KBM-7 (cell line): ENCODE results near the gene PDLIM5.

Experiments used
- DNase-seq: peaks from one replicate; pipeline ENCODE4 v3.0.0-alpha.2; 2015
- in situ Hi-C: fragments of 300-500 bp; cut with MboI; formaldehyde crosslinking; loops from 2 replicates; pipeline ENCODE4 v1.14.3; 2020; ENCODE audit warnings: low sequenced_read_pairs, low pct_unique_long_range_greater_than_20kb, mixed read lengths

PDLIM5 gene

DNA sequence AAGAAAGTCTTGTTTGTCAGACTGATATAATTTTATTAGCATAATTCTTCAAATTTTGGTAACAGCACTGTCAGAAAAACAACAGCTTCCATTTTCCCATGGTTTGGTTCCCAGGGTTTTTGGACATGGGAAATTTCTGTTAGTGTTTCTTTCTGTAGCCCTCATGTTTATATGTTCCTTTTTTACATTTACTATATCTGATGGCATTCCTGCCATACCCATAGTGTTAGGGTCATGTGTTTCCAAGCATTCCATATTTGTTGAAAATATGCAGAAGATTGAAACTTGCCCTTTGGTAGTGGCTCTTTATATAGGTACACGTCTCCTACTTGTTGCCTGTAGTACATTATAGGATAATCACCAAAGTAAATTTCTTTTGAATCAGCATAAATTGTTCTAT lies 65.8 kb downstream of the PDLIM5 start:
- in situ Hi-C loops = no loop called here
- DNase-seq = no peak

DNA sequence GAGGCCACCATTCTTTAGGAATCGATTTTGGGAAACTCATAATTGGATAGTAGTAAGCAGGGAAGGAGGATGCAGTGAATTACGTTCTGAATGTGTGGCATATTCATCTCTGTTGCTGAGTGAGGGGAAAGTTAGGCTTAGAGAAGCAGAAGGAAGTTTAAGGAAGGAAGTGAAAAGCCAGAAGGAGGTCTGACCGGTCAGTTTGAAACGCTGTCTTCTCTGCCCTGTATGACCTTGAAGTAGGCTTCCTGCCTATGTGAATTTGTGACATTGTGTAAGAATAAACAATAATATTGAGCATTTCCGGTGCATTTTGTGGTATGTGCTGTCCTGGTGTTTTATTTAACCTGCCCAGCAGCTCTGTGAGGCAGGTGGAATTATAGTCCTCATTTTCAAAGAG lies 67.3 kb downstream of the PDLIM5 start:
- peak; percentile 54 for DNase-seq
- in situ Hi-C loops = no loop called here

DNA sequence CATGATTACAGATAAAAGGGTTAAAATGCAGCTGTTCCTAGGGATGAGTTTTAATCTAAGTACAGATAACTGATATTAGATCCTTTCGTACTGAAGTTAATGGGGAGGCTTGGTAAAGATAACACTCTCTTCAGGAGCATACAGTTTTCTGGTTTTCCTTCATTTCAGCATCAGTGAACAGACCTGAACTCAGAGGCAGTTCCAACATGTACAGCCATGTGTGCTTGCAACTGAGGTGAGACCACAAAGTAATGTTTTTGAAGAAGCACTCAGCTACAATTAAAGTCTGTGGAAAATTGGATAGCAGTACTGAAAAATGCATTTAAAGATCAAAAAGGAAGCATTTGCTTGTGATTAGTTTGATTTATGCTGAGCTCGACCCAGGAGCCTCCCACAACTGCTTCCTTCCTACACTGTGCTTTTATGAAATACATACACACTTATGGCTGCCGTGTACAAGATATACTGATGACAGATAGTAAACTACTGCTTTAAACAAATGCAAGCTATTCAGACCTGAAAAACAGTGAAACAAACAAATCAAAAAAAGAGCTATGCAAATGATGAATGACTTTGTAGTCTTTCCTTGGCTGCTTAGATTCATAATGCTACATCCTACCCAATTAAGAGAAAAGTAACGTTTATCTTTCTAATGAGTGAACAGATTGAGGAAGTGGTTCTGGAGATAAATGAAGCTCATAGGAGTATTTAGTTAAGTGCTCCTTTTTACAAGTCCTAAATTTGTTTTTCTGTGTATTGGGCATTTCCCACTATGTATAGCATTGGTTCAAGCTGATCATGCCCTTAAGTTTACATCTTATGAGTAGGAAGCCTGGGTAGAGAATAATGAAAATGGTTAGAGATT lies 68.4 kb downstream of the PDLIM5 start:
- DNase-seq = peak; percentile 75
- in situ Hi-C loops = no loop called here

DNA sequence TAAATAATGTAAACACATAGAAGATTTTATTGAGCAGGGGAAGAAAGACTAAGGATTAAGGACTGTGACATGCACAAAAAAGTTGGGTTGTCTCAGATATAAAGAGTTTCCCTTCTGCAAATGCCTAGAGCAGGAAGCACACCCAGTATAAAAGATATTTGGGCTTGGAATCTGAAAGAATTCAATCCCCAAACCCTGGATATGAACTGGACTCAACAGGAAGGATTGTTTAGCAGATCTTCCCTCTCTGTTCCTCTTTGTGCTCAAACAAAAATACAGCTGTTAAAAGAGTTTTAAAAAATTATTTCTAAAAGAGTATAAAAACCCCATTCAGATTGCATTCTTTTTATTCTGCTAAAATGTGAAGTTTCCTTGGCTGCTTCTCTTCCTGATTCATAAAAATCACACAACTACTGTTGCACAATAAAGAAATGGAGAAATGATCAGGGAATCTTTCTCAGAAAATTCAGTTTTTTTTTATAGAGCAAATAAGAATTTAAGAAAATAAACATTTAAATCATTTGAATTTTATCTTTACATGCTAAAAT lies 71.4 kb downstream of the PDLIM5 start:
- DNase-seq = no peak
- in situ Hi-C loops = no loop called here

DNA sequence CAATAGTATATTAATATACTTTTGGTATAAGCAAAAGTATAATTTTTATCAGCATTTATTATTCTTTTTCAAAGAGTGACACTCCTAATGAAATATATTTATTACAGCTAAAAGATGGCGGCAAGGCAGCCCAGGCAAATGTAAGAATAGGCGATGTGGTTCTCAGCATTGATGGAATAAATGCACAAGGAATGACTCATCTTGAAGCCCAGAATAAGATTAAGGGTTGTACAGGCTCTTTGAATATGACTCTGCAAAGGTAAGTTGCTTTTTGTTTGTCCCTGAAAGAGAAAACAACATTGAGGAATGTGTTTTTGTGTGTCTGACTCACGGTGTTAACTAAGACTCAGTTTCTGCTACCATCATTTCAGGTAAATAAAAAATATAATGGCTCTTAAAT lies 71.9 kb downstream of the PDLIM5 start:
- DNase-seq = no peak
- in situ Hi-C loops = no loop called here

DNA sequence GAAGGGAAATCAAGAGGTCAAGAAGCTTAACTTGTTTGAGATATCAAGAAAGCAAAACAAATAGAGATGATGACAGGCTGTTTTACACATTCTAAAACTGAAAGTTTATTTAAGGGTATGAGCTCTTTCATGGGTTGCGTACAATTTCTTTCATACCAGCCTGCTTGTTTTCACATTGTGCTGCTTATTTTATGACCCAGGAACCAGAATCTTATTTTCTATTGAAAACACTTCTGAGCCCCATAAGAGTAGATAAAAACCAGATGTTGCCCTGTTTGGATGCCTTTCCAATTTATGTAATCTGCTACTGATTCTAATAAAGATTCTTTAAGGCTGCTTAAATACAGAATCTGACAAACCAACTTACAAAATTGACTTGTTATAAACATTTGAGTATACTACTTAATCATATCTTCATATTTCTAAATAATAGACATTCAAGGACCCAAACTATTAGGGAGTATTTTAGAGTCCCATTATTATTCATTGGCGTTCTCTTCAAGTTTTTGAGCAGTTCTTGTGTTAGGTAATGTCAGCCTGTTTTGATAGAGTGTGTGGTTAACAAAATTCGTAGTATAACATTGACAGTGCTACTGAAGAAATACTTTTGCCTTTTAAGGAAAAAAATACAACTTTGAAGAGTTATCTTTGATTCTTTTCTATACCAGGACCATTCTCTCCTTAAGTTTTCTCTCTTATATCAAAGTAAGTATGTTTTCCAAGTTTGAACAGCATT lies 74.4 kb downstream of the PDLIM5 start:
- in situ Hi-C loops = no loop called here
- DNase-seq = no peak

DNA sequence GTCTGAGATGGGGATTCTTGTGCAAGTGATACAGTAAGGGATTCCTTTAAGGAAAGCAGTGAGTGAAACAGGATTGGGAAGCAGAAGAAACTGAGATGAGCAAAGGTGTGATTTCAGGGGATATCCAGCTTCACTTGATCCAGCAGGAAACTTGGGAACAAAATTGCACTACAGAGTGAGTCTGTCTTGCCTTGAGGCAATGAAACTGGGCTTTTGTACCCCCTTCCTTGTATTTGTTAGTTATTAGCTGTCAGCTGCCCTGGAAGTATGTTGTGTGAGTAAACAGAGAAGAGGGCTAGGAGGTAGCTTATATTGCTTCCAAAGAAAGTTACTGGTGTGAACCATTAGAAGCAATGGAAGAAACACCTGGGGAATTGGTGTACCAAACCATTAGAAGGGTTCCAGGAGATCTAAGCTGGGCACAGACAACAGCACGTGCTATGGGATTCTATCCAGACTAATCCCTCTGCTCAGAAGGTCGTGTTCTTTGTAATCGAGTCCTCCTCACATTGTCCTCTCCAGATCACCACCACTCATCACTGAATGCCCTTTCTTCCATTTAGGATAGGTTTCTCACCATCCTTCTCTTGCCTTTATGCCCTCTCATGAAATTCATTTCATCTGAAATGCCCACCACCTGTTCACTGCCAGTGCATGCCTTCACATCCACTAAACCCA lies 76.0 kb downstream of the PDLIM5 start:
- no peak for DNase-seq
- in situ Hi-C loops = no loop called here

DNA sequence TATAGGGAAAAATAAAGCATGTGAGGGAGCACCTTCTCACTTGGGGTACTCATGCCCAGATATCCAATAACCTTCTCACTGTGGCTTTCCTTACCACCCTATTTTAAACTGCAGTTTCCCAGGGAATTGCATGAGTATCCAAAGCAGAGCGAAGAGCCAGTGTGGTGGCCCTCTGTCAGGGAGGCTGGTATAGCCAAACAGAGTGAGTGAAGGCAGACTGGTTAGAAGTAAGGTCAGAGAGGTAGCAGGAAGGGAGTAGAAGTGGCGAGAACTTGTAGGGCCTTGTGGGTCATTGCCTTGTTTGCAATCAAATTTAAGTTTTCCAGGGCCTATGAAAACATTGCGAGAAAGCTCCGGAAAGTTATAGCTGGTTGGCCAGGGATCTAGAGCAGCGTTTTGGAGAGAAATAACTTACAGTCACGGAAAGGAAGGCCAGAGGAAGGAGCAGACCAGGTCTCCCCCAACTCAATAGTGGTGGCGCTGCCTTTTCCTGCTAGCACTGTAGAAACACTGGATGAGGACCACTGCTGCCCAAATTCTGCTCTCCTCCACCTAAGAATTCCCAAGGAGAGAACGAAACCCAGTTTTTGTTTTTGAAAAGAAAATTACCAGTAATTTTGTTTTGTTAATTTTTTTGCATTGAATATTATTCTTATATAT lies 77.2 kb downstream of the PDLIM5 start:
- DNase-seq = no peak
- in situ Hi-C loops = no loop called here

DNA sequence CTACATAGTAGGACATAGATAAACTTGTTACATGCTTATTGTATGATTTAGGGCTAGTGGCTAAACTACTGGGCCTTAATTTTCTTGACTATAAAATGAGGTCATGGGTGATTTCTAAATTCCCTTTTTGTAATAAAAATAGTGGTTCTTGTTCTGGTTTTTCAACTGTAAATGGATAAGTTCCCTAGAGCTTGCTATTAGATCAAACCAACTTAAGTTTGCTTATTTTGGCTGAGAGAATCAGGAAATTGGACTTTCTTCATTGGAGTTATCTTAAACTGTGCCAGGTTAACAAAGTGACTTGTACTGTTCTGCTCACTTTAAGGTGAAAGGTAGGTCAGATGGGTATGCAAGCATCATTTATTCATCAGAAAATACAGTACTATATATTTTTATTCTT lies 78.3 kb downstream of the PDLIM5 start:
- no peak for DNase-seq
- in situ Hi-C loops = no loop called here

DNA sequence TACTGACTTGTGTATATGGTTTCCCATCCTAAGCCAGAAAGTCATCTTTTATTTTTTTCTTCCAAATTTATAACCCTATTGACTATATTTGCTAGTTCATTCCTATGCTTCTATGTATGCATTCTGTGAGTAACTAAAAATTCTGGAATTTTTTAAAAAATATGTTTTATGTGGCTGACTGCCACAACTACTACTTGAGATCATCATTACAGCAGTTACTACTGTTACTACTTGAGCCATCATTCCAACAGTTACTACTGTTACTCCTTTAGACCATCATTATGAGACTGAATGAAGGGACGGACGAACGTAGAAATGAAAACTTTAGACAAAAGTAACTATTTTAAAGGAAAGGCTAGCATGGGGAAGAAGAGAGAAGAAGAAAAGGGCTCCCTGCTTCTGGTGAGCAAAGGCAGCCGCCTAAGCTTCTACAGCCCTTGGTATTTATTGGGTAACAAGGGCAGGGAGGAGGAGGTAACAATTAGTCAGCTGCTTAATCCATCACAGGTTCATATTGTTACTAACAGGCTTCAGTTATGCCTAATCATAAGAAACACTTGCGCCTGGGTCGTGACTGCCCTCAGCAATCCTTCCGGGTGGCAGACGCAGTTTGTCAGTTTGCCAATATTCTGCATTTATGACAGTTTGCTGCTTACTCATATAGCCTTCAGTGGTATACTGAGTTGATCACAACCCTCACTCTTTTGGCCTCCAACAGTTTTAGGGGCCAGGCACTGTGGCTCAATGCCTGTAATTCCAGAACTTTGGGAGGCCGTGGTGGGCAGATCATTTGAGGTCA lies 80.4 kb downstream of the PDLIM5 start:
- in situ Hi-C loops = no loop called here
- DNase-seq = no peak

DNA sequence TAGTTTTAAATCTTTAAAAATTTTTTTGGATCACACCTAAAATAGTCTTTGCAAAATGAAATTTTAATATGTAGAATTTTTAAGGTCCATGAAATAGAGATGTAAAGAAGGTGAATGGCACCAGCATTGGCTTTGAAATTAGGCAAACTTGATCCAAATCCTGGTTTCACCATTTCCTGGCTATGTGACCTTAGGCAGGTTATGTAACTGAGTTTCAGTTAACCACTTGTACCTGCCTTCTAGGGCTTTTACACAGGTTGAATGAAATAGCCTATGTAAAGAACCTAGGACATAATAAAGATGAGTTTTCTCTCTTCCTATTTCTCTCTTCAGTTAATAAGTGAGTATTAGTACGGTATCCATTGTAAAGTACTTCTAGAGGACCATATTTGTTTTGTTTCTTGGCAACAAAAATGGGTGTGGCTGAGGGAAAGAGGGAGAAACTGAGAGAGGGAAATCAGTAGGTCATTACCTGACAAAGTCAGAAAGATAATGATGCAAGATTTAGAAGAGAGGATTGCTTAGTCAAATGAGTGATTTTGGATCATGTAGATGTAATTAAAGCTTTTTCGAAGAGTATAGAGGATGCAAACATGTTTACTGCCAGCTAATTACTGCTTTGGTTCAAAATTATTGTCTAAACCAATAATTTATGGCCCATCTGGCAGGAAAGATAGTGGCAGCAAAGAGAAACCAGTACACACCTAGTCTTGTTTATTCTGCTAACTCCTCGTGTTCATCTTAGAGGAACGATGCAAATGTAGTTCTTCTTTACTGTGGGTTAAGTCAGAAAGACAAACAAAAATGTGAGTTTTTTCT lies 81.9 kb downstream of the PDLIM5 start:
- DNase-seq = no peak
- in situ Hi-C loops = no loop called here

DNA sequence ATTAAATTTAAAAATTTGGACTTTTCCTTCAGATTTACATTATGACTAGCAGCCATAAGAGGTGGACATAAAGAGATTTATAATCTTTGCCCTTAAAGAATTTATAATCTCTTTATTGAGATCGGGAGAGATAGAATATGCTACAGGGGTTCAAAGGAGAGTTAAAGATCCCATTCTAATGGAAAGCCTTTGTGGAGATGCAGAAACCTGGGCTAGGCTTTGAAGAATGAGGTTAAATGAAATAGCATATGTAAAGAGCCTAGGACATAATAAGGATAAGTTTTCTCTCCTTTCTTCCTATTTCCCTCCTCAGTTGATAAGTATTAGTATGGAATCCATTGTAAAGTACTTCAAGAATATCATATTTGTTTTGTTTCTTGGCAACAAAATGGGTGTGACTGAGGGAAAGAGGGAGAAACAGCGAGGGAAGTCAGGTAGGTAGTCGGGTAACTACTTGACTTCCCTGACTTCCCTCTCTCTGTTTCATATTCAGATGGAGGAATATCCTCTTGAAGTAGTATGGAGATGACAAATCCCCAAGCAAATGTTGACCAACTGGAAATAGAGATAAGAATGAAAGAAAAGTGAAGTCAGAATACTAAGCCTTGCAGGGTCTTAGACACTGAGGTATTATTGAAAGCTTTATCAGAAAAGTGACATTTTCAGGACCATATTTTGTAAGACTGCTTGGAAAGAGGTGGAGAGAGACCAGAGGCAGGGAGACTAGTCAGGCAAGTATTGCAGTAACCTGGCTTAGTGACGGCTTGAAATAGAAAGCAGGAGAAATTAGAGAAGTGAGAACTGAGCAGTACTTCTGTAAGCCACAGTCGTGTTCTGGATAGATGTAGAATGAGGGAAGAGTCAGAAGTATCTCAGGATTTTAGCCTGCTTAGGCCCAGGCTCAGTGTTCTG lies 82.9 kb downstream of the PDLIM5 start:
- in situ Hi-C loops = no loop called here
- DNase-seq = peak; percentile 37

DNA sequence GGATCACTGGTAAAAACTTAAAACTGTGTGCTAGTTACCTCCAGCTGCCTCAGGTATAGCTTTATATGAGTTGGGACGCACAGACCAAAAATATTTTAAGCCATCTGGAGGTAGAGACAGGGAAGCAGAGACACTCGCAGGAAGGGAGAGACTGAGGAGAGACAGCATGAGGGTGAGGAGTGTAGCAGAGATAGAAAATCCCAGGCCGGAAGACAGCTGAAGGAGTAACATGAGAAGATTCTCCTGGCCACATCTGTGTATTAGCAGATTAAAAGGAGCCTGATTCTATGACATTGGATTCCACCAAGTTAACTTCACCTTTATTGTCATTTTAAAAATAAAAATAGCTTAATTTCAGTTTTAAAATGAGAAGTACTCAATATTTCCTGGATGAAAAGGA lies 84.3 kb downstream of the PDLIM5 start:
- DNase-seq = no peak
- in situ Hi-C loops = no loop called here

DNA sequence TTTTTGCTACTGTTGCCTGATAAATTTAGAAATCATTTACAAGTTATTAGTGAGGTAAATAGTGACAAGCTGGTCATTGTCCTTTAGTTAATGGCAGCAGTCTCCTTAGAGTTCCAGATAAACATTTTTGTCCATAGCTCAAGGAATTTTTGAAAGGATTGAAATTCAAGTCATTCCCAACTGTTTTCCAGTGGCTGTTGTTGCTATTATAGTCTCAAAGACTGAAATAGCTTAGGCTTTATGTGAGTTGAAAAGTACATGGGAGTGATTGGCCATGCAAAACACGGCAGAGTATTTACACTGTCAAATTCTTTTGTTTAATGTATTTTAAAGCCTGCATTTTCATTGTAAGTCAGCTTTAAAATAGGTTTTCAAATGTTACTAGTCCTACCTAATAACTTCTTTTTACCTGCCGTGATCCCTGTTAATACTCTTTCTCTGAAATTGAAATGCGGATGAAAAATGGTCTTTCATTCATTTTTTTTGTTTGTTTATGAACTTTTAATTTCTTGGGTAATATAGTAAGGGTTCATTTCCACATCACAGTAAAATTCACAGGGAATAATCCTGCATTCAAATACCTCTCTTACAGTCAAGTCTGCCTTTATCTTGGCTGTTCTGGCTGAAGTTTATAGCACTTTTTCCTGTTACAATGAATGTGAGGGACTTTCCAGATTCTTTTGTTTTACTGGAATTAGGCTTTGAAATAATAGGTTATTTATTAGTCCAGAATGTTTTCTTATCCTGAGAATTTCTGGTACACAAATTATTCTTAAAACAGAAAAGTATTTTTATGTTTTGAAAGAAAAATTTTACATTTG lies 85.1 kb downstream of the PDLIM5 start:
- DNase-seq = no peak
- in situ Hi-C loops = no loop called here

DNA sequence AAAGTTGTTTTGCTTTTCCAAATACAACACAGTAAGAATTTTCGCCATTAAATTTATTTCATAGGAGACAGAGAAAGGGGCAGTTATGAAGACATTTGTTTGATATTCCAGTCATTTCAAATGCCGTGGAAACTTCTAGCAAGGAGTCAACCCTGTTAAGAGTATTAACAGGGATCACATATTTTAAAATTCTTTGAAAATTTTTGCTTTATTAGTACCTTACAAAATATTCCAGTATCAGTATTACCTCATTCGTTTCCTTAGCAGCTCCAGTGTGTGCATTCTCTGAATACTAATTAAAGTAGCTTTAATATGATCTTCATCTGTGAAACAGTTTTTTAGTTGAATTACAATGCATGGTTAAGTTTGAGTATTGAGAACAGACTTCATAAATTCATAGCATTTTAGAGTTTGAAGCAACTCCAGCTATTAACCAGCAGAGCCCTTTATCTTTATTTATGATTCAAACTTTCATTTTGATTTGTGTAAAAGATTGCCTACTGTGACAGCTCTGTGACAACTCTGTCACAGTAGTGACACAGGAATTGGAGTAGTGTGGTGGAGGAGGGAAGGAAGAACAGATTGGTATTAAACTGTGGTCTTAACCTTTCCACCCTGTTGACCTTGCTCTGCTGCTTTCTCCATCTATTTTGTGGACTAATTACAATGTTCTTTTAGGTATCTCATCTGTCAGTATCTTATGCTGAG lies 86.3 kb downstream of the PDLIM5 start:
- no peak for DNase-seq
- in situ Hi-C loops = no loop called here
